Uterus (tissue), 2 donors: ENCODE results near the gene KLF7.

Experiments
- CTCF ChIP-seq, 4 experiments: fragments of 200-600 bp in 2 of 4; fragments of 450-650 bp in 2 of 4; sonication (generic) in 2 of 4; IDR thresholded peaks; one replicate each; pipeline ENCODE4 v1.5.1; 2016 to 2019; ENCODE audit warnings: antibody characterized with exemption in 4 of 4, mild to moderate bottlenecking in 2 of 4, moderate library complexity in 1 of 4
- POLR2A ChIP-seq, 2 donors: fragments of 450-650 bp; IDR thresholded peaks; one replicate each; pipeline ENCODE4 v1.6.1; 2016; ENCODE audit warnings: antibody characterized with exemption in 2 of 2, mild to moderate bottlenecking in 1 of 2, moderate library complexity in 1 of 2

DNA sequence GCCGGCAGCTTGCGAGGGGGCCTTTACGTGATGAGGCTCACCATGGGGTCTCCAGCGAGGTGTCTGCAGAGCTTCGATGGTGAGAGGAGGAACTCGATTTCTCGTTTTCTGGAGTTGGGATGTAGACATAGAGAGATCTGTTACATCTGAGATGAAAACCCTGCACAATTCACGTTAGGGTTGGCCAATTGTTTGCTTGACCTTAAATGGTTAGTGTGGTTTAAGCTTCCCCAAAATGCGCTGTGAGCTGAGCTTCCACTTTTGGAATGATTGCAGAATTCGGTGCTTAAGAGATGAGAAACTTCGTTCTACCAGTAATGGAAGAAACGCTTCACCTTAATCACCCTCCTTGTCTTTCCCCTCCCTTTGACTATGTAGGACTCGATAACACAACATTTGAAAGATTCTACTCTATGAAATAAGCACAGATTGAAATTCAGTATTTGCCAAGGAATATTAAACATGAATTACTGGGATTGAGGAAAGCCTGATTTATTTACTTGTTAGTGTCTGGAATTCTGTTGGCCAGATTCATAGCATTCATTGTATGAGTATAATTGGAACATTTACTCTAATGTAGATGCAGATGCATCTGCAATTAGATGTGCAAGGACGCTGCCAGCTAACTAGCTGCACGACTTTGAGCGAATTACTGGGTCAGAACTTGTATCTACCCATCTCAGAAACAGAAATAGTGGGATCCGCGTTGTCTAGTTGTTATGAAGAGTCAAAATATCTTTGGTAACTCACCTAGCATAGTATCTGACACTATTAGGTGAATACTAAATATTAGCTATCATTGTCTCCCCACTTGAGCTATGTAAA, 1.6 kb upstream of the KLF7 start:
- TF ChIP-seq CTCF (IDR thresholded peaks at IDR 0.05) (no peak), POLR2A (IDR thresholded peaks at IDR 0.05) (no peak)
